Measurements from ENCODE around the gene BAG3. TPM values are rescaled to one million over a fixed set of nuclear protein-coding genes. Genes with fewer than 3 reads are reported as not detected.

The BAG3 gene
- total RNA-seq, 2 experiments from 2014 or later = 1.9 to 2.6 TPM

DNA sequence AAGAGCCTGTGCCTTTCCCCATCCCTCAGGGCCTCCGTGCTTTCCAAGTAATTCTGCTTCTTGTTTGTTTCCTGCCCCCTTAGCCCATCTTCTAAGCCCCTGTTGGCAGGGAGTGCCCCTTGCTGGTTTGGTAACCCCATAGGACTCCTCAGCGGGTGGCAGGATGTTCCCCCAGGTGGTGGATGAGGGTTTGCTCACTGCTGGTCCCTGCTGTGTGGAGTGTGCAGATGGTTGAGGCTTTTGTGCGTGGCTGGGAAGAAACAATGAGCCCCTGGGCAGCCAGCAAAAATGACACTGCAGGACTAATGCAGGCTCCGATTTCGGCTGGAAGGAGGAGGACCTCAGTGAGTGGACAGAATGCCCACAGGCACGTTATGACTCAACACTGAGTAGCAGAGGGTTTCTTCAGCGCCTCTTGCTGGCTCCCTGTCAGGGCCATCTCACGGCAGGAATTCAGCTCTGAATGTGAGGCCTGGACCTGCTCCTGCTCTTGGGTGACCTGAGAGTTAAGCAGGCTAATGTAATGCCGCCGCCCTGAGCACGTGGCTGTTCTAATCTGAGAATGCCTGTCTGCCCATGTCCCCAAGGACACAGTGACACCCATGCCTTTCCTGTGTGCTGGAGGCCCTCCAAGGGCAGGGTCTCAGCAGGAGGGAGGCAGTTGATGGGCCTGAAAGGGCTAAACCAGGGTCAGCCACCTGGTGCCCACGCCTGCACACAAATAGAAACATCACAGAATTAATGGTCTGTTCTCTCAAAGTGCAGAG lies 16.6 kb downstream of the BAG3 start:
- H3K27ac ChIP-seq (ENCODE audit: low read depth, low read length, poor library complexity, severe bottlenecking) = no peak overlapping the region
- no peaks in the 10 kb centered on the region for H4K20me1 ChIP-seq (ENCODE audit: insufficient read depth, low read length)
- BruUV-seq (replicated peaks) = no TSS peak
- intact Hi-C loops (cut with micrococcal nuclease; ENCODE audit: unreplicated experiment) = no loop called here
- DNase-seq (ENCODE audit: low spot score) = no peak
- no peaks in the 10 kb centered on the region for H3K9me3 ChIP-seq (ENCODE audit: low read length)
- POLR2A ChIA-PET = no interaction called here
- no peaks in the 10 kb centered on the region for H3K4me1 ChIP-seq (ENCODE audit: insufficient read depth, low read length, poor library complexity, severe bottlenecking)
- no peak overlapping the region for H2AFZ ChIP-seq (ENCODE audit: low read length)
- no peaks in the 10 kb centered on the region for H3K9me2 ChIP-seq (ENCODE audit: insufficient read depth, low read length)
- TF ChIP-seq EZH2phosphoT487 (IDR thresholded peaks at IDR 0.05; ENCODE audit: borderline replicate concordance, low read depth, low read length) = no peak
- TF ChIP-seq, protein P1, sequence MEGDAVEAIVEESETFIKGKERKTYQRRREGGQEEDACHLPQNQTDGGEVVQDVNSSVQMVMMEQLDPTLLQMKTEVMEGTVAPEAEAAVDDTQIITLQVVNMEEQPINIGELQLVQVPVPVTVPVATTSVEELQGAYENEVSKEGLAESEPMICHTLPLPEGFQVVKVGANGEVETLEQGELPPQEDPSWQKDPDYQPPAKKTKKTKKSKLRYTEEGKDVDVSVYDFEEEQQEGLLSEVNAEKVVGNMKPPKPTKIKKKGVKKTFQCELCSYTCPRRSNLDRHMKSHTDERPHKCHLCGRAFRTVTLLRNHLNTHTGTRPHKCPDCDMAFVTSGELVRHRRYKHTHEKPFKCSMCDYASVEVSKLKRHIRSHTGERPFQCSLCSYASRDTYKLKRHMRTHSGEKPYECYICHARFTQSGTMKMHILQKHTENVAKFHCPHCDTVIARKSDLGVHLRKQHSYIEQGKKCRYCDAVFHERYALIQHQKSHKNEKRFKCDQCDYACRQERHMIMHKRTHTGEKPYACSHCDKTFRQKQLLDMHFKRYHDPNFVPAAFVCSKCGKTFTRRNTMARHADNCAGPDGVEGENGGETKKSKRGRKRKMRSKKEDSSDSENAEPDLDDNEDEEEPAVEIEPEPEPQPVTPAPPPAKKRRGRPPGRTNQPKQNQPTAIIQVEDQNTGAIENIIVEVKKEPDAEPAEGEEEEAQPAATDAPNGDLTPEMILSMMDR (conservative IDR thresholded peaks at IDR 0.05; ENCODE audit: low read length) = no peak
- CTCF ChIA-PET (ENCODE audit: unreplicated experiment) = interaction anchor here (0.6 kb wide), 1 partner anchor 1574 kb away, joined by 3 read pairs; no protein-coding TSS in a partner anchor
- no peak overlapping the region for H3K4me3 ChIP-seq (ENCODE audit: low read depth, low read length, poor library complexity, severe bottlenecking)
- no peaks in the 10 kb centered on the region for H3K79me2 ChIP-seq (ENCODE audit: insufficient read depth, low read depth, low read length)
- H3K36me3 ChIP-seq (ENCODE audit: insufficient read depth, low read length) = no peaks in the 10 kb centered on the region
- H3K4me2 ChIP-seq (ENCODE audit: low read length) = no peak overlapping the region

- H3K9me2 ChIP-seq (ENCODE audit: insufficient read depth, low read length) = no peaks in the 10 kb centered on the region
- no peaks in the 10 kb centered on the region for H3K36me3 ChIP-seq (ENCODE audit: insufficient read depth, low read length)
- H3K27ac ChIP-seq (ENCODE audit: low read depth, low read length, poor library complexity, severe bottlenecking) = no peak overlapping the region
- no TSS peak for BruUV-seq (replicated peaks)
- TF ChIP-seq, protein P1 (conservative IDR thresholded peaks at IDR 0.05; ENCODE audit: low read length) = no peak
- TF ChIP-seq EZH2phosphoT487 (IDR thresholded peaks at IDR 0.05; ENCODE audit: borderline replicate concordance, low read depth, low read length) = no peak
- no peak overlapping the region for H2AFZ ChIP-seq (ENCODE audit: low read length)
- H3K79me2 ChIP-seq (ENCODE audit: insufficient read depth, low read depth, low read length) = no peaks in the 10 kb centered on the region
- POLR2A ChIA-PET = no interaction called here
- H3K9me3 ChIP-seq (ENCODE audit: low read length) = no peaks in the 10 kb centered on the region
- CTCF ChIA-PET (ENCODE audit: unreplicated experiment) = no interaction called here
- no peaks in the 10 kb centered on the region for H3K4me1 ChIP-seq (ENCODE audit: insufficient read depth, low read length, poor library complexity, severe bottlenecking)
- no peak for DNase-seq (ENCODE audit: low spot score)
- no peaks in the 10 kb centered on the region for H4K20me1 ChIP-seq (ENCODE audit: insufficient read depth, low read length)
- H3K4me2 ChIP-seq (ENCODE audit: low read length) = no peak overlapping the region
- no peak overlapping the region for H3K4me3 ChIP-seq (ENCODE audit: low read depth, low read length, poor library complexity, severe bottlenecking)
- intact Hi-C loops (cut with micrococcal nuclease; ENCODE audit: unreplicated experiment) = no loop called here
Observed at GRCh38 chr10:119668461-119668860, 17.3 kb downstream of the BAG3 start.

DNA sequence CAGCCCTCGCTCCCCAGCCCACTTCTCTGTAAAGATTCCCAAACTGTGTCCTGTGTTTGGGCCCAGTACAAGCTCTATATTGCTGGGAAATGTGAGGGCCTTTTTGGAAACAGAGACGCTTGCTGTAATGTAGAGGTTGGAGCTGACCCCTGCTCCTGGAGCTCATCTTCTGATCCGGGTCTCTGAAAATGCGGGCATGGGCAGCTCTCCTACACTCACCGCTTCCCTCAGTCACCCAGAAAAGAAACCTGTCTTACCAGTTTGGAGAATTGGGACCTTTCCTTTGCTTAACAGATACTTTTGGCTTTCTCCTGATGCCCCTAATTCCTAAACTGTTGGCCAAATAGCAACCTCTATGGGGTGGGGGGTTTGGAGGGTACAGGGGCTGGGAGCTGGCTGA lies 18.2 kb downstream of the BAG3 start:
- DNase-seq (ENCODE audit: low spot score) = no peak
- Histone ChIP-seq H3K9me3 (ENCODE audit: low read length) (no peaks in the 10 kb centered on the region), H2AFZ (ENCODE audit: low read length) (no peak overlapping the region), H3K79me2 (ENCODE audit: insufficient read depth, low read depth, low read length) (no peaks in the 10 kb centered on the region), H3K4me2 (ENCODE audit: low read length) (no peak overlapping the region), H3K4me3 (ENCODE audit: low read depth, low read length, poor library complexity, severe bottlenecking) (no peak overlapping the region), H3K27ac (ENCODE audit: low read depth, low read length, poor library complexity, severe bottlenecking) (no peak overlapping the region), H3K4me1 (ENCODE audit: insufficient read depth, low read length, poor library complexity, severe bottlenecking) (no peaks in the 10 kb centered on the region), H4K20me1 (ENCODE audit: insufficient read depth, low read length) (no peaks in the 10 kb centered on the region), H3K9me2 (ENCODE audit: insufficient read depth, low read length) (no peaks in the 10 kb centered on the region), H3K36me3 (ENCODE audit: insufficient read depth, low read length) (no peaks in the 10 kb centered on the region)
- POLR2A ChIA-PET = interaction anchor here (0.5 to 1.0 kb wide), 2 partner anchors 13 to 40 kb away, joined by 4 to 5 read pairs; no protein-coding TSS in a partner anchor
- intact Hi-C loops (cut with micrococcal nuclease; ENCODE audit: unreplicated experiment) = no loop called here
- no TSS peak for BruUV-seq (replicated peaks)
- CTCF ChIA-PET (ENCODE audit: unreplicated experiment) = no interaction called here
- TF ChIP-seq, protein P1 (conservative IDR thresholded peaks at IDR 0.05; ENCODE audit: low read length) = no peak
- no peak for TF ChIP-seq EZH2phosphoT487 (IDR thresholded peaks at IDR 0.05; ENCODE audit: borderline replicate concordance, low read depth, low read length)
